Measurements from ENCODE around the gene SNCB.
"Not testable (repeated sequence)": the region's sequence is repeated elsewhere in the genome, so short reads cannot be mapped to it uniquely, and the experiment has no call there.

The SNCB gene

DNA sequence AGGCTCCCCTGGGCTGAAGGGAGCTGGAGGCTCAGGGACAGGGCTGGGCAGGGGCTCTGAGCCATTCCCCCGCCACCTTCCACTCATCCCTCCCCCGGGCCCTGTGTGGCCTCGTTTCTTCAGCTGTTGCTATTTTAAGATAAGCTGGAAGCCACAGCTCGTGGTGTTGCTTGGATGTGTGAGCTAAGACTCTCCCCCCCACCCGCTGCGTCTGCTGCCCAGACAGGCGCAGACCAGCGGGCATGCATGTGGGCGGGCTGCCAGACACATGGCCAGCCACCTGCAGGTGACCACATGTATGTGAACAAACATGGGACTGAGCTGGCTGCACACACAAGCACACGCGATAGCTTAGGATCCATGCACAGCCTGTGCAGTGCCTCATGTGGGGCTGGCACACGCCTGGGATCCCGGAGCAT lies 8.7 kb downstream of the SNCB start:
- FAIRE-seq, result no peak

DNA sequence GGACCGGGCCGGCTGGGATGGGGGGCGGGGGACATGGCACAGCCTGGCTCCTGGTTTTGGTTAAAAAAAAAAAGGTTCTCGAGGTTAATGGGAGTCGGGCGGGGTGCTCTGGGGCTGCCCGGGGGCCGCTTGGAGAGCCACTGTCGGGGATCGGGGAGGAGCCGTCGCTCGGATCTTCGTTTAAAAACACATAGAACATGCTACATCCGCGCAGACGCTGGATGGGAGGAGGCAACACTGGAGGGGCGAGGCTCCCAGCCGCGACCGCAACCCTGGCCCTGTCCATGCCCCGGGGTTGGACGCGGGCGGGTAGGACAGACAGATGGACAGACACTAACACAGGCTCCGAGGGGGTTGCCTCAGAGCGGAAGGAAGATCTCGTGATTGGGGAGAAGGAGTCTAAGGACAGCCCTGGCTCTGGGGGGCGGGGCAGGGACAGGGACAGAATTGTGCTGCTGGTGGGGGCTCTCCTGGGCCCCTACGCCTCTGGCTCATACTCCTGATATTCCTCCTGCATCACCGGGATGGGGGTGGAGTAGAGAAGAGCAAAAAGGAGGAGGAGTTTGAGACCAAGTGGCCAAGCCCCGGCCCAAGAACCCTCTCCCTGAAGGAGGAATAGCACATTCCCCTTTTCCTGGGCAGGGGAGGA lies 9.9 kb downstream of the SNCB start:
- FAIRE-seq, result no peak

GRCh38 chr5:176619569-176620332 lies 10.6 kb downstream of the SNCB start:
- FAIRE-seq, result no peak

DNA sequence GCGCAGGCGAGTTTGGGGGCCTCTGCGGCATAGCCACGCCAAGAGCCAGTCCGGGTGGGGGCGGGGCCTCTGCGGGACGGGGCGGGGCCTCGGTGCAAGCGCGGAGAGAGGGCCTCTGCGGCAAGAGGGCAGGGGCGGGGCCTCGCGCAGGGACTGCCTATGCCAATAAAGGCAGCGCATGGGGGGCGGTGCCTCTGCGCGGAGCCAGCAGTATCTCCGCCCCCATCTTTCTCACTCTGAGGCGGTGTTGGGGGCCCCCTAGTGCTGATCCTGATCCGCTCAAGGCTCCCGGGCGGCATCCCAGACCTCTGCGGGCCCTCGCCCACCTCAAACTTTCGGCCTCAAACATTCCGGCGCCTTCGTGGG lies 11.1 kb downstream of the SNCB start:
- FAIRE-seq, result no peak

GRCh38 chr5:176618783-176619182 lies 11.6 kb downstream of the SNCB start:
- no peak for FAIRE-seq

DNA sequence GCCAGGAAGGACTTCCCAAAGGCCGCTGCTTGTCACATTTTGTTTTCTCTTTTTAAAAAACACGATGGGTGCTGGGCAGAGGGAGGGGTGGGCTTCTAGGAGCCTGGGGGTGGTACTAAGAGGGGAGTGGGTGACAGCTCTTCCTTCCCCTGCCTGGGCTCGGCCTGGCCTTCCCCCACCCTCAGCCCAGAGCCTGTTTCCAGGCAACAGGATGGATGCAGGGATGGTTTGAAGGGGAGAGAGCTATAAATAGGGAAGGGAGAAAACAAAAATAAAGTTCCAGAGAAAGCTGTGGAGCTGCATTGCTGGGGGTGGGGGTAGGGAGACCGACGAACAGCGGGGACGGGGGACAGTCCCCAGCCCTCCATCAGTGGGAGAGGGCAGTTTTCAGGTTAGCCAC lies 13.8 kb downstream of the SNCB start:
- FAIRE-seq, result no peak

- no peak for FAIRE-seq
Measured at GRCh38 chr5:176614805-176615478, 15.4 kb downstream of the SNCB start.

- no peak for FAIRE-seq
Measured at GRCh38 chr5:176612855-176613254, 17.5 kb downstream of the SNCB start.

DNA sequence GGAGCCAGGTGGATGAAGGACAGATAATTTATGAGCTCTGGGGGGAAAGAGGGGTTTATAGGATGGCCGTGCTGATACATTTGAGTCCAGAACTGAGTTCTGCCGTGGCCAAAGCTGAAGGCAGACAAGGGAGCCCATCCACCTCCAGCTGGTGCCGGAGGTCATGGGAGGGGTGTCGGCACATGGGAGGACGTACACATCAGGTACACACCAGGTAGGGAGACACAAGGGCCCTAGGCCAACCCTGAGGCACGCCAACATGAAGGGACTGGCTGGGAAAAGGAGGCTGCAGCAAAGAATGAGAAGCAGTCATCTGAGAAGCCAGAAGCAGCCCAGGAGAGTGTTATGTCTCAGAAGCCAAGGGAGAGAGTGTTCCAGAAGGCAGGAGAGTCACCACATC lies 18.3 kb downstream of the SNCB start:
- no peak for FAIRE-seq

DNA sequence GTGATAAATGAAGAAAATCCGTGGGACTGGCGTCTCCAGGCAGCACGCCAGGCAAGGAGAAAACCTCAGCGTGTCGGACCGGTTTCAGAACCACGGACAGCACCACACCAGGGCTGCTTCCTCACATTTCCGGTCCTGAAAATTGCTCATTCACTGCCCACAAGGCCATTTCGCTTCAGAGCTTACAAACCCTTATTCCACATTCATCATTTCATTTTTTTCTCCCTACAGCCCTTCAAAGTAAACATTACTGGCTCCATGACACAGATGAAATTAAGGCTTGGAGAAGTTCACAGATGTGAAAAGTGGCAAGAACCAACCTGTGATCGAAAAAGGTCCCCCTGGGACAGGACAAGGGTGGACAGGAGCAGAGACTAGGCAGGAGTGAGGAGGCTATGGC lies 18.9 kb downstream of the SNCB start:
- no peak for FAIRE-seq

GRCh38 chr5:176610435-176610773 lies 19.9 kb downstream of the SNCB start:
- FAIRE-seq, result no peak

GRCh38 chr5:176609724-176610434 lies 20.5 kb downstream of the SNCB start, which contains the start of gene GPRIN1:
Gene GPRIN1 (minus strand): TSS chr5:176610156. CDS start chr5:176599834, 10,322 bp downstream.
- FAIRE-seq, result no peak

DNA sequence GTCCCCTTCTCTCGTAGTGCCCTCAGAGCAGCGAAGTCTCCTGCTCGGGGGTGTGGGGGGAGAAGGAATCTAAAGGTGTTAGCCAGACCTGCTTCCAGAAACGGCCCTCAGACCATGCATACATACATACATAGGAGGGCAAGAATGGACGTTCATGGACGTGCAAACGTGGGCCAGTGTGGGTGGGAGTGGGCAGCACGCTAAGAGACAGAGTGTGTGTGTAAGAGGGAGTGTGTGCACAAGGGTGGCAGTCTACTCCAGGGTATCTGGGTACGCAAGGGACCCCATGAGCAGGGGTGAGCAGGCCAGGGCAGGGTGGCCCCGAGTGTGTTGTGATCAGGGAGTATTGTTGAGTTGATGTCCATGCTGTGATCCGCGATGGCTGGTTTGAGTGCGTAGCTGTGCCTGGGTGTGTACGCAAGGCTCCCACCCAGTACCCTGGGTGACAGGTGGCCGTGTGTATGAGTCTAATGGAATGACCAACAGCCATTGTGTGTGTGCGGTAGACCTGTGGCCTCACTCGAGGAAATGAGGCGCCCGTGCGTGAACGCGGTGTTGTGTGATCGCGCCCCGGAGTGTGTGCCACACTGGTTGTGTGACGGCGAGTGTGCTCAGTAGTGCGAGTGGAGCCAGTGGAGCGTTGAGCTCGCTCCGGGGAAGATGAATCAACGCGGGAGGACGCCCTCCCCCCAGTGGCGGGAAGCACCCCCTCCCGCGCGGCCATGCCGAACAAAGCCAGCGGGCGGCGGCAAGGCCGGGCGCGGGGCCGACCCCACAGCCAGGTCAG lies 21.2 kb downstream of the SNCB start:
- no peak for FAIRE-seq

- FAIRE-seq, result no peak
Measured at GRCh38 chr5:176608142-176608705, 22.1 kb downstream of the SNCB start.

DNA sequence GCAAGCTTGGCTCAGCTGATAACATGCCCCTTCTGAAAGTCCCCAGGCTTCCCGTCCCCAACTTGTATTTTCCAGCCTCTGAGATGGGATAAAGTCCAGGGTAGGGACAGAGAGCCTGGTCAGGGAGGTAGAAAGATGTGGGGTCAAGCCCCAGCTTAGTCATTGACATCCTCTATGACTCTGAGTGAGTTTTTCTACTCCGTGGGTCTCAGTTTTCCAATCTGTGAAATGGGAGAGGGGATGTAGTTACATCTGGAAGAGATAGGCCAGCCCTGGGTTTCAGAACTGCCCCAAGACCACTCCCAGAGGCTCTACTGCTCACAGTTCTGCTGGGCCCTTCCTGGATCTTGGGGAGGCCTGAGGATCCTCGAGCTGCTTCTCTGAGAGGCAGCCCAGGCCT lies 23.5 kb downstream of the SNCB start:
- FAIRE-seq, result no peak

GRCh38 chr5:176606032-176606431 lies 24.3 kb downstream of the SNCB start:
- no peak for FAIRE-seq

GRCh38 chr5:176603091-176603490 lies 27.2 kb downstream of the SNCB start:
- no peak for FAIRE-seq

DNA sequence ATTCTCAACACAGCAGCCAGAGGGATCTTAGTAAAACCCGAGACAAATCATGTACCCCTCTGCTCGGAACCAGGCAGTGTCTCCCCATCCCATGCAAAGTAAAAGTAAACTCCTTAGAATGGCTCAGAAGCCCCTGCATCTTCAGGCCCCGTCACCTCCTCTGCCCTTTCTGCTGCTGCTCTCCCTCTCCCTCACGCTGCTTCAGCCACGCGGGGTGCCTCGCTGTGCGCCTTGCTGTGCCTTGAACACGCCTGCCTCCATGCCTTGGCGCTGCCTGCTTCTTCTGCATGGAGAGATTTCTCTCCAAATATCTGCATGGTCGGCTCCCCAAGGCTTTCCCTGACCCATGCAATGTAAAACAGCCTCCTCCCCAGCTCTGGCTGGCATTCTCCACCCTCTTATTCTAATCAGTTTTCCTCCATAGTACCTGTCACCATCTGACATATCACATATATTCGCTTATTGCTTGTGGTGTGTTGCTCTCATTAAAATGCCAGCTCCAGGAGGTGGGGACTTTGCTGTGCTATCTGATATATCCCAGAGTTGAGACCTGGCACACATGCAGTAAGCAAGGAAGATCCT lies 28.3 kb downstream of the SNCB start:
- no peak for FAIRE-seq

GRCh38 chr5:176599749-176600430 lies 30.4 kb downstream of the SNCB start:
- FAIRE-seq, result not testable (repeated sequence)

- no peak for FAIRE-seq
Measured at GRCh38 chr5:176597417-176598389, 32.6 kb downstream of the SNCB start.

All from TTC549 (cell line).